ENCODE measurements around the gene CTRB2.

Gene CTRB2

DNA sequence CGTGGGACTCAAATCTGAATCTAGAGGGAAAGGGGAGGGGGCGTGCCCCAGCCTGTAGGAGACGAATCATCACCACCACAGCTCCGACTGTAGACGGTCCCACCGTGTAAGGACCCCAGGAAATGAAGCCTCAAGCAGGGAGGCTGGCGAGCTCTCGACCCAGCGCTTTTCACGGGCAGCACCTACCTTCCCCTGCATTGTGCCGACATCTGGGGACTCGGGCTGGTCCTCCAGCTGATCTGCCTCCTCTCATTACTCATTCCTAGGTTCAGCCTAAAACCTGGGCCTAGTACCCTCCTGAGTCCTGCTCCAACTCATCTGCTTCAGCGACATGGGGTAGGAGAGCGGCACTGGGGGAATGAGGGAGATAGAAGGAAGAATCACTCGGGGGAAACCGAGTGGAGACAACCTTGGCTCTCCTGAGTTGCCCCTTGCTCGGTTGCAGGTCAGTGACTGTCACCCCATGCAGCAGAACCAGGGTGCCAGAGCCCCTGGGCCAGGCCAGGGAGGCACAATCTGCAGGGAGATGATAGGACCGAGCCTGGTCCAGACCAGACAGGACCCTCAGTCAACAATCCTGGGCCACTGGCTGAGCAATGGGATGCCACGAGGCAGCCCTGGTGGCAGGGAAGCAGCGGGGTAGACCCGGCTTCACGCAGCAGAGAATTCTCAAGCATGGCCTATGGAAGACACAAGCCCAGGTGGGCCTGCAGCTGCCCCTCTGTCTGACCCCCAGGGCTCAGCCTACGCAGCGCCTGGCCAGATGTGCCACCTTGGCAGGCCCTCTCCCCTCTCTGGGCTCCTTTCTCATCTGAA lies 45.3 kb upstream of the CTRB2 start:
- no peak for DNase-seq
- H2BK12ac ChIP-seq (ENCODE audit: low read length) = peak overlapping the region; percentile 95
- WGBS (ENCODE audit: extremely low coverage, insufficient coverage, insufficient read length) = no CpG with 5 or more reads among the region's 24 CpGs
- H3K79me2 ChIP-seq (ENCODE audit: control insufficient read depth, insufficient read depth, low read length, poor library complexity) = peaks cover 68% of the 10 kb centered on the region
- peaks cover 58% of the 10 kb centered on the region for H3K79me1 ChIP-seq (ENCODE audit: low read length)
- peak overlapping the region; percentile 90 for H3K4ac ChIP-seq (ENCODE audit: low read depth, low read length)
- H2AK5ac ChIP-seq (ENCODE audit: low read length) = peak overlapping the region; percentile 98
- peak overlapping the region; percentile 82 for H4K8ac ChIP-seq (ENCODE audit: low read depth, low read length)
- no peak overlapping the region for H3K4me3 ChIP-seq (ENCODE audit: low read depth, low read length)
- H2BK5ac ChIP-seq (ENCODE audit: low read depth, low read length, poor library complexity) = peak overlapping the region; percentile 97
- no peak overlapping the region for H3K23ac ChIP-seq (ENCODE audit: low read length)
- H3K27me3 ChIP-seq (ENCODE audit: insufficient read depth, low read length) = no peaks in the 10 kb centered on the region
- H3K4me2 ChIP-seq (ENCODE audit: low read length) = peak overlapping the region; percentile 22
- peak overlapping the region; percentile 99 for H3K27ac ChIP-seq (ENCODE audit: low read depth, low read length)
- peak overlapping the region; percentile 33 for H2AFZ ChIP-seq (ENCODE audit: insufficient read depth, low read length, poor library complexity)
- peaks cover 78% of the 10 kb centered on the region in 2 experiments for H3K4me1 ChIP-seq (ENCODE audit: control insufficient read depth in 1 of 2, insufficient read depth in 2 of 2, low read length in 2 of 2)
- H4K12ac ChIP-seq (ENCODE audit: low read depth, low read length) = peak overlapping the region; percentile 64
- peak overlapping the region; percentile 98 for H3K18ac ChIP-seq (ENCODE audit: low read length)
- peak overlapping the region; percentile 99 for H3K14ac ChIP-seq (ENCODE audit: low read length)
- peak overlapping the region; percentile 99 for H4K91ac ChIP-seq (ENCODE audit: low read depth, low read length)
- peak overlapping the region; percentile 16 for H3K9ac ChIP-seq (ENCODE audit: low read length)
- no peaks in the 10 kb centered on the region for H3K9me3 ChIP-seq (ENCODE audit: insufficient read depth, low read depth, low read length)
- peak overlapping the region; percentile 98 for H2BK120ac ChIP-seq (ENCODE audit: insufficient read depth, low read length, poor library complexity)
- H3K36me3 ChIP-seq (ENCODE audit: control insufficient read depth in 1 of 2, insufficient read depth in 2 of 2, low read length in 2 of 2) = peaks cover 15 to 18% of the 10 kb centered on the region in 2 experiments

DNA sequence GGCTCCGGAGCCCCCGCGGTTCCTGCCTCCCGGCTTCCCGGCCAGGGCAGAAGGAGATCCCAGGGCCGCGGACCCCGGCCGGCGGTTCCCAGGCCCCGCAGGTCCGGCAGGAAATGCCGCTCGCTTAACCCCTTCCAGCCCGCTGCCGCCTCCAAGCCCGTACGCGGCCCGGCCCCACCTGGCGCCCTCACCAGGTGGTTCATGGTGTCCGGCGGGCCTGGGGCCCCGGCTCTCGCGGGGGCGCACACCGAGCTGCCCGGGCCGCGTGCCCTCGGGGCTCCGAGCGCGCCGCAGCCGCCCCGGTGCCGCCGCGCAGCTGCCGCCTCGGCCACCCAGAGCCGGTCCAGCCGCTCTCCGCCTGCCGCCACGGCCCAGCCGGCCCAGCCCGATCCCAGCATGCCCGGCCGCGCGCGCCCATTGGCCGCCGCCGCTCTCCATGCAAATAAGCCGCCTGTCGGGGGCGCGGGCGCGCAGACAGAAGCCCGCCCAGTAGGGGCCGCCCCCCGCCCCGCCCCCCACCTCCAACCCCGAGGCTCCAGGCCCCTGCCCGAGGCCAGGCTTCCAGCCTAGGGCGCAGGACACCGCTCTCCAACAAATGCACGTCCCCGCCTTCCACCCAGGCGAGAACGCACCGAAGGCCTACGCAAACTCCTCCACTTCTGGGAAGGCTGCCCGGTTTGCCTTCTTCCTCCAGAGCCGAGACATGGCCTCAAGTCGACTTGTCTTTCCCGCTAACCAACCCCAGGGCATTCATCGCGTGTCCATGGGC lies 44.5 kb upstream of the CTRB2 start, which contains the start of gene BCAR1:
Gene BCAR1 (minus strand): TSS at position 345 of the 769 bp plus-strand sequence. CDS start 142 bp downstream, at position 203.
- H3K18ac ChIP-seq (ENCODE audit: low read length) = peak within 1 kb of the TSS; percentile 98
- H2AFZ ChIP-seq (ENCODE audit: insufficient read depth, low read length, poor library complexity) = peak within 1 kb of the TSS; percentile 33
- peaks cover 63% of the 10 kb centered on the region for H3K79me1 ChIP-seq (ENCODE audit: low read length)
- H3K36me3 ChIP-seq (ENCODE audit: control insufficient read depth in 1 of 2, insufficient read depth in 2 of 2, low read length in 2 of 2) = peaks cover 21 to 23% of the 10 kb centered on the region in 2 experiments
- H2BK120ac ChIP-seq (ENCODE audit: insufficient read depth, low read length, poor library complexity) = peak within 1 kb of the TSS; percentile 98
- H3K23ac ChIP-seq (ENCODE audit: low read length) = no peak within 1 kb of the TSS
- H2AK5ac ChIP-seq (ENCODE audit: low read length) = peak within 1 kb of the TSS; percentile 98
- H3K9ac ChIP-seq (ENCODE audit: low read length) = peak within 1 kb of the TSS; percentile 86
- peak within 1 kb of the TSS; percentile 64 for H4K12ac ChIP-seq (ENCODE audit: low read depth, low read length)
- peaks cover 71% of the 10 kb centered on the region for H3K79me2 ChIP-seq (ENCODE audit: control insufficient read depth, insufficient read depth, low read length, poor library complexity)
- no peaks in the 10 kb centered on the region for H3K9me3 ChIP-seq (ENCODE audit: insufficient read depth, low read depth, low read length)
- H3K14ac ChIP-seq (ENCODE audit: low read length) = peak within 1 kb of the TSS; percentile 99
- H3K4me1 ChIP-seq (ENCODE audit: control insufficient read depth in 1 of 2, insufficient read depth in 2 of 2, low read length in 2 of 2) = peaks cover 78% of the 10 kb centered on the region in 2 experiments
- DNase-seq = peak; percentile 89 to 93
- WGBS (ENCODE audit: extremely low coverage, insufficient coverage, insufficient read length) = no CpG with 5 or more reads among the region's 84 CpGs
- H3K4me2 ChIP-seq (ENCODE audit: low read length) = peak within 1 kb of the TSS; percentile 64
- peak within 1 kb of the TSS; percentile 82 for H4K8ac ChIP-seq (ENCODE audit: low read depth, low read length)
- peak within 1 kb of the TSS; percentile 99 for H3K27ac ChIP-seq (ENCODE audit: low read depth, low read length)
- H2BK12ac ChIP-seq (ENCODE audit: low read length) = peak within 1 kb of the TSS; percentile 95
- peak within 1 kb of the TSS; percentile 99 for H4K91ac ChIP-seq (ENCODE audit: low read depth, low read length)
- H3K4ac ChIP-seq (ENCODE audit: low read depth, low read length) = peak within 1 kb of the TSS; percentile 98
- peak within 1 kb of the TSS; percentile 97 for H2BK5ac ChIP-seq (ENCODE audit: low read depth, low read length, poor library complexity)
- H3K4me3 ChIP-seq (ENCODE audit: low read depth, low read length) = peak within 1 kb of the TSS; percentile 89
- no peaks in the 10 kb centered on the region for H3K27me3 ChIP-seq (ENCODE audit: insufficient read depth, low read length)

GRCh38 chr16:75250809-75251279 lies 43.9 kb upstream of the CTRB2 start:
- H4K8ac ChIP-seq (ENCODE audit: low read depth, low read length) = peak overlapping the region; percentile 55
- no peaks in the 10 kb centered on the region for H3K27me3 ChIP-seq (ENCODE audit: insufficient read depth, low read length)
- H3K27ac ChIP-seq (ENCODE audit: low read depth, low read length) = peak overlapping the region; percentile 89
- H3K4me2 ChIP-seq (ENCODE audit: low read length) = peak overlapping the region; percentile 64
- H3K9ac ChIP-seq (ENCODE audit: low read length) = peak overlapping the region; percentile 86
- peak overlapping the region; percentile 90 for H2BK5ac ChIP-seq (ENCODE audit: low read depth, low read length, poor library complexity)
- peak overlapping the region; percentile 79 for H2BK120ac ChIP-seq (ENCODE audit: insufficient read depth, low read length, poor library complexity)
- H3K79me2 ChIP-seq (ENCODE audit: control insufficient read depth, insufficient read depth, low read length, poor library complexity) = peaks cover 73% of the 10 kb centered on the region
- H3K36me3 ChIP-seq (ENCODE audit: control insufficient read depth in 1 of 2, insufficient read depth in 2 of 2, low read length in 2 of 2) = peaks cover 21 to 23% of the 10 kb centered on the region in 2 experiments
- H3K23ac ChIP-seq (ENCODE audit: low read length) = no peak overlapping the region
- peak overlapping the region; percentile 55 for H2AK5ac ChIP-seq (ENCODE audit: low read length)
- peak overlapping the region; percentile 74 for H3K18ac ChIP-seq (ENCODE audit: low read length)
- H2AFZ ChIP-seq (ENCODE audit: insufficient read depth, low read length, poor library complexity) = peak overlapping the region; percentile 23
- peak overlapping the region; percentile 89 for H3K4me3 ChIP-seq (ENCODE audit: low read depth, low read length)
- H4K12ac ChIP-seq (ENCODE audit: low read depth, low read length) = peak overlapping the region; percentile 46
- H3K79me1 ChIP-seq (ENCODE audit: low read length) = peaks cover 66% of the 10 kb centered on the region
- H3K9me3 ChIP-seq (ENCODE audit: insufficient read depth, low read depth, low read length) = no peaks in the 10 kb centered on the region
- peaks cover 78% of the 10 kb centered on the region in 2 experiments for H3K4me1 ChIP-seq (ENCODE audit: control insufficient read depth in 1 of 2, insufficient read depth in 2 of 2, low read length in 2 of 2)
- H2BK12ac ChIP-seq (ENCODE audit: low read length) = peak overlapping the region; percentile 53
- no CpG with 5 or more reads among the region's 59 CpGs for WGBS (ENCODE audit: extremely low coverage, insufficient coverage, insufficient read length)
- peak overlapping the region; percentile 98 for H3K4ac ChIP-seq (ENCODE audit: low read depth, low read length)
- DNase-seq = peak in 1 of 2 donors; percentile 54
- peak overlapping the region; percentile 80 for H4K91ac ChIP-seq (ENCODE audit: low read depth, low read length)
- peak overlapping the region; percentile 90 for H3K14ac ChIP-seq (ENCODE audit: low read length)

All from trophoblast cell (in vitro differentiated cells and primary cell).